DND-41 (cell line): Measurements from ENCODE around the gene CACNA1D.

Experiments
- ATAC-seq: fragments of 200-7000 bp; cut with Tn5 transposase; 3 replicates; pipeline ENCODE4 v1.9.1; 2021; ENCODE audit warnings: low read depth; ENCODE audit not compliant: insufficient read depth
- DNase-seq: peaks from one replicate; pipeline ENCODE4 v3.0.0-alpha.2; 2020
- H2AFZ ChIP-seq: 2 replicates; pipeline ENCODE4 v1.6.0; 2012; ENCODE audit warnings: low read depth, low read length
- H3K27ac ChIP-seq: 2 replicates; pipeline ENCODE4 v1.5.1; 2012; ENCODE audit warnings: low read length, inconsistent platforms
- H3K27me3 ChIP-seq: fragments of 200-600 bp; sonication (generic); 2 replicates; pipeline ENCODE4 v1.6.0; 2012; ENCODE audit warnings: low read length, mild to moderate bottlenecking, inconsistent platforms; ENCODE audit not compliant: insufficient read depth, poor library complexity
- H3K36me3 ChIP-seq: 2 replicates; pipeline ENCODE4 v1.5.1; 2012; ENCODE audit warnings: low read length, inconsistent platforms; ENCODE audit not compliant: insufficient read depth
- H3K4me1 ChIP-seq: 2 replicates; pipeline ENCODE4 v1.5.1; 2012; ENCODE audit warnings: mild to moderate bottlenecking, low read length; ENCODE audit not compliant: insufficient read depth
- H3K4me2 ChIP-seq: 2 replicates; pipeline ENCODE4 v1.6.0; 2012; ENCODE audit warnings: mild to moderate bottlenecking, moderate library complexity, low read length, inconsistent platforms; ENCODE audit not compliant: insufficient read depth
- H3K4me3 ChIP-seq, 2 experiments: fragments of 200-600 bp in 1 of 2; shearing (Covaris generic) in 1 of 2; 2 replicates each; pipeline ENCODE4 v1.5.1; 2012 to 2016; ENCODE audit warnings: inconsistent platforms in 2 of 2, low read length in 2 of 2, mild to moderate bottlenecking in 2 of 2, low read depth in 1 of 2, moderate library complexity in 1 of 2
- H3K79me2 ChIP-seq: 2 replicates; pipeline ENCODE4 v1.6.0; 2012; ENCODE audit warnings: low read length, inconsistent platforms; ENCODE audit not compliant: insufficient read depth
- H3K9ac ChIP-seq: 2 replicates; pipeline ENCODE4 v1.6.0; 2012; ENCODE audit warnings: low read depth, mild to moderate bottlenecking, inconsistent platforms, low read length, moderate library complexity
- H3K9me3 ChIP-seq: 2 replicates; pipeline ENCODE4 v1.5.1; 2012; ENCODE audit warnings: low read length, moderate library complexity, mild to moderate bottlenecking, inconsistent platforms; ENCODE audit not compliant: insufficient read depth, severe bottlenecking
- H4K20me1 ChIP-seq: 2 replicates; pipeline ENCODE4 v1.6.0; 2012; ENCODE audit warnings: low read length; ENCODE audit not compliant: insufficient read depth
- EZH2 ChIP-seq: IDR thresholded peaks from 3 replicates; pipeline ENCODE4 v1.6.1; 2012; ENCODE audit warnings: borderline replicate concordance, low read depth, mild to moderate bottlenecking, moderate library complexity, low read length, inconsistent platforms; ENCODE audit not compliant: severe bottlenecking
- TF ChIP-seq, protein P1 (sequence below): IDR thresholded peaks from 2 replicates; pipeline ENCODE4 v1.5.1; 2012; ENCODE audit warnings: borderline replicate concordance, low read length, moderate library complexity, mild to moderate bottlenecking; ENCODE audit not compliant: poor library complexity, severe bottlenecking; ENCODE audit errors: extremely low read depth

The CACNA1D gene

DNA sequence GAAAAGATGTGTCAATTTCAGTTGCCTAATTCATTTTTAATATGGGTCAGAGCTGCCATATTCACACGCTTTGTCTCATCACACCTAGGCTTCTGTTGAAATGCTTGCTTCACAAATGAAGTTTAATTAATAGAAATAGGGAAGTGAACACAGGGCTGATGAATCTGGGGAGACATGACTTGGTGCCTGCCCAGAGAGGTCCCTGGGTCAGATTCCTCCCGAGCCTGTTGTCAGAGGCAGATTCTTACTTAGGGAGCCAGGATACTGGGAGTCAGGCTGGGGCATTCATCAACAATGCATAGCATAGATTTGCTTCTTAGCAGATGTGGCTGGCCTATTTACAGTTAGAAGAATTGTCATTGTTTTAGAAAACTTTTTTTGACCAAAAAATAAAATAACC is 90.6 kb downstream of the CACNA1D start:
- Histone ChIP-seq H3K27ac (no peak overlapping the region), H4K20me1 (no peaks in the 10 kb centered on the region), H2AFZ (no peak overlapping the region), H3K4me1 (no peaks in the 10 kb centered on the region), H3K9ac (no peak overlapping the region), H3K79me2 (no peaks in the 10 kb centered on the region), H3K36me3 (no peaks in the 10 kb centered on the region), H3K4me3 (no peak overlapping the region), H3K4me2 (no peak overlapping the region), H3K27me3 (peaks cover 19% of the 10 kb centered on the region), H3K9me3 (no peaks in the 10 kb centered on the region)
- no peak for TF ChIP-seq EZH2
- TF ChIP-seq, protein P1, sequence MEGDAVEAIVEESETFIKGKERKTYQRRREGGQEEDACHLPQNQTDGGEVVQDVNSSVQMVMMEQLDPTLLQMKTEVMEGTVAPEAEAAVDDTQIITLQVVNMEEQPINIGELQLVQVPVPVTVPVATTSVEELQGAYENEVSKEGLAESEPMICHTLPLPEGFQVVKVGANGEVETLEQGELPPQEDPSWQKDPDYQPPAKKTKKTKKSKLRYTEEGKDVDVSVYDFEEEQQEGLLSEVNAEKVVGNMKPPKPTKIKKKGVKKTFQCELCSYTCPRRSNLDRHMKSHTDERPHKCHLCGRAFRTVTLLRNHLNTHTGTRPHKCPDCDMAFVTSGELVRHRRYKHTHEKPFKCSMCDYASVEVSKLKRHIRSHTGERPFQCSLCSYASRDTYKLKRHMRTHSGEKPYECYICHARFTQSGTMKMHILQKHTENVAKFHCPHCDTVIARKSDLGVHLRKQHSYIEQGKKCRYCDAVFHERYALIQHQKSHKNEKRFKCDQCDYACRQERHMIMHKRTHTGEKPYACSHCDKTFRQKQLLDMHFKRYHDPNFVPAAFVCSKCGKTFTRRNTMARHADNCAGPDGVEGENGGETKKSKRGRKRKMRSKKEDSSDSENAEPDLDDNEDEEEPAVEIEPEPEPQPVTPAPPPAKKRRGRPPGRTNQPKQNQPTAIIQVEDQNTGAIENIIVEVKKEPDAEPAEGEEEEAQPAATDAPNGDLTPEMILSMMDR: no peak
- ATAC-seq (no peak), DNase-seq (no peak)

DNA sequence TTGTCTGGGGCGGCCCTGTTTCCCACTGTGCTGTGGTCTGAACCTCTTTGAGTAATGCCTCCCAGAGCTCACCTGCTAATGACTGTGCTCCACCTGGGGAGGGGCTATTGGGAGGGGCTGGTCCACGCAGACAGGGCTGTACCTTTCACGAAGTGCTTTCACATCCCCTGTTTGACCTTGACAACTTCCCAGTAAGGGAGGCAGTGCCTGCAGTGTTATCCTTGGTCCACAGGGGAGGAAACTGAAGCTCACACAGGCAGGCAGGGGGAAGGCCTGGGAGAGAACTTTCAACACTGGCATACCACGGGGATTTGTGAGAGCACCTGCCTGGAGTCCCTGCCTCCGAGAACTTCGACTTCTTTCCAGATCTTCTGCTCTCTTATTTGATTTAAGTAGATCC is 91.2 kb downstream of the CACNA1D start:
- H3K27ac ChIP-seq: no peak overlapping the region
- H3K9ac ChIP-seq: no peak overlapping the region
- H3K27me3 ChIP-seq: peaks cover 19% of the 10 kb centered on the region
- H3K4me2 ChIP-seq: no peak overlapping the region
- ATAC-seq (no peak), DNase-seq (no peak)
- H3K4me3 ChIP-seq: no peak overlapping the region
- H3K4me1 ChIP-seq: no peaks in the 10 kb centered on the region
- TF ChIP-seq EZH2: no peak
- TF ChIP-seq, protein P1: no peak
- no peaks in the 10 kb centered on the region for H3K79me2 ChIP-seq
- H4K20me1 ChIP-seq: no peaks in the 10 kb centered on the region
- H2AFZ ChIP-seq: no peak overlapping the region
- no peaks in the 10 kb centered on the region for H3K9me3 ChIP-seq
- no peaks in the 10 kb centered on the region for H3K36me3 ChIP-seq

DNA sequence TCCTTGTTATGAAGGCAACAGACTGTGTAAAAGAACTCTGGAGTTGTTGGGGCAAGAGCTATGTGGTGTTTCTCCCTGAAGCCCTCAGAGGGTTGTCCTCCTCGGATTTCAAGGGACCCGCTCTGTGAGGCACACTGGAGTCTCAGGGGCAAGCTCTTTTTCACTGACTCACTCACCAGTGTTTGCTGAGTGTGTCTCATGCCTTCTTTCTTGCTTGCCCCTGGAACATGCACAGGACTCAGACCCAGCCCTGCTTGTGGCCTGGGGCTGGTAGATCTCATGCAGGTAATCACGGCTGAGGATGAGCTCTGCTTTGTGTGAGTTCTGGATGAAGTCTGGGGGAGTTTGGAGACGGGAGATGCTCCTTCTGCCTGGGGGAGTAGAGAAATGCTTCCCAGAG is 93.7 kb downstream of the CACNA1D start:
- Histone ChIP-seq H2AFZ (no peak overlapping the region), H3K4me2 (no peak overlapping the region), H3K4me3 (no peak overlapping the region), H3K27me3 (peaks cover 23% of the 10 kb centered on the region), H3K9me3 (no peaks in the 10 kb centered on the region), H3K4me1 (no peaks in the 10 kb centered on the region), H4K20me1 (no peaks in the 10 kb centered on the region), H3K27ac (no peak overlapping the region), H3K36me3 (no peaks in the 10 kb centered on the region), H3K9ac (no peak overlapping the region), H3K79me2 (no peaks in the 10 kb centered on the region)
- no peak for ATAC-seq
- TF ChIP-seq, protein P1: no peak
- TF ChIP-seq EZH2: no peak
- DNase-seq: no peak

DNA sequence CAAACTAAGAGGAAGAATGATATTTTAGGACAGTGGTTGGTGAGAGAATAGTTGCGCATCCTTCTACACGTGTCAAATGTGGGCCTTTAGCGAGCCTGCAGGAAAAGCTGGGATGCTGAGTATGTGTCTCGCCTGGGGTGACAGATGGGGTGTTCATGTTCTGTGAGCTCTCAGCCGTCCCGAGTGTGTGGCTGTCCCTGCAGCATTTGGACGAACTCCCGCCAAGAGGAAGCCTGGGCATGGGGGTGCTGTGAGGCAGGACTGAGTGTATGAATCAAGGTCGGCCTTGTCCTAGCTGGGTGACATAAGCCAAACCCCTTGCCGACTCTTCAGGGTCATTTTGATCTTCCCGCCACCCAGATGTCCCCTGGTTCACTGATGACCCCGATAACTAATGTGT is 94.8 kb downstream of the CACNA1D start:
- DNase-seq: no peak
- Histone ChIP-seq H2AFZ (no peak overlapping the region), H3K27ac (no peak overlapping the region), H4K20me1 (no peaks in the 10 kb centered on the region), H3K27me3 (peaks cover 22% of the 10 kb centered on the region), H3K36me3 (no peaks in the 10 kb centered on the region), H3K4me2 (no peak overlapping the region), H3K9me3 (no peaks in the 10 kb centered on the region), H3K79me2 (no peaks in the 10 kb centered on the region), H3K9ac (no peak overlapping the region), H3K4me1 (no peaks in the 10 kb centered on the region), H3K4me3 (no peak overlapping the region)
- ATAC-seq: no peak
- TF ChIP-seq, protein P1: no peak
- no peak for TF ChIP-seq EZH2
